Measurements from ENCODE around the gene PGC.
A peak's percentile ranks its signal among the peaks of the same experiment; 100 is the strongest.

PGC gene

GRCh38 chr6:41740366-41741162 is 6.6 kb downstream of the PGC start:
- no peak overlapping the region for H3K4me3 ChIP-seq (ENCODE audit: low read depth, low read length)
- TF ChIP-seq, protein P1, sequence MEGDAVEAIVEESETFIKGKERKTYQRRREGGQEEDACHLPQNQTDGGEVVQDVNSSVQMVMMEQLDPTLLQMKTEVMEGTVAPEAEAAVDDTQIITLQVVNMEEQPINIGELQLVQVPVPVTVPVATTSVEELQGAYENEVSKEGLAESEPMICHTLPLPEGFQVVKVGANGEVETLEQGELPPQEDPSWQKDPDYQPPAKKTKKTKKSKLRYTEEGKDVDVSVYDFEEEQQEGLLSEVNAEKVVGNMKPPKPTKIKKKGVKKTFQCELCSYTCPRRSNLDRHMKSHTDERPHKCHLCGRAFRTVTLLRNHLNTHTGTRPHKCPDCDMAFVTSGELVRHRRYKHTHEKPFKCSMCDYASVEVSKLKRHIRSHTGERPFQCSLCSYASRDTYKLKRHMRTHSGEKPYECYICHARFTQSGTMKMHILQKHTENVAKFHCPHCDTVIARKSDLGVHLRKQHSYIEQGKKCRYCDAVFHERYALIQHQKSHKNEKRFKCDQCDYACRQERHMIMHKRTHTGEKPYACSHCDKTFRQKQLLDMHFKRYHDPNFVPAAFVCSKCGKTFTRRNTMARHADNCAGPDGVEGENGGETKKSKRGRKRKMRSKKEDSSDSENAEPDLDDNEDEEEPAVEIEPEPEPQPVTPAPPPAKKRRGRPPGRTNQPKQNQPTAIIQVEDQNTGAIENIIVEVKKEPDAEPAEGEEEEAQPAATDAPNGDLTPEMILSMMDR (IDR thresholded peaks at IDR 0.05; ENCODE audit: low read depth, low read length): no peak
- no peak for DNase-seq (ENCODE audit: low read depth, low spot score)
- in situ Hi-C loops (cut with HindIII; ENCODE audit: low sequenced_read_pairs): no loop called here

DNA sequence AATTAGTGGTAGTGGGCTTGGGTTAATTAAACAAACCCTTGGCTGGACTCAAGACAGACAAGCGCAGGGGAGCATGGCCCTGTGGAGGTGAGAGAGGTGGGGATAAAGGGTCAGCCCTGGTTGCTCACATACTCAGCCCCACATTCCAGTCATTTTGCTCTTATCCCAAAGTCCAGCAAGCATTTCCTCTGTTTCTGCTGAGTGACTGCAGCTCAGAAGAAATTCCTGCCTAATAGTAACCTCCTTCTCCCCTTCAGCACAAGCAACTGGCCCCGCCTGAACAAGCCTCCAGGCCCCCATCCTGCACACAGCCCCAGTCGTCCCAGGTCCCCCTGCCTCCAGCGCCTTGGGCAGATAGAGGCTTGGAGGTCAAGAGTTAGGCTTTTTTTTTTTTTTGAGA is 8.2 kb downstream of the PGC start:
- DNase-seq (ENCODE audit: low read depth, low spot score): no peak
- in situ Hi-C loops (cut with HindIII; ENCODE audit: low sequenced_read_pairs): no loop called here
- no peak overlapping the region for H3K4me3 ChIP-seq (ENCODE audit: low read depth, low read length)
- TF ChIP-seq, protein P1 (IDR thresholded peaks at IDR 0.05; ENCODE audit: low read depth, low read length): no peak

DNA sequence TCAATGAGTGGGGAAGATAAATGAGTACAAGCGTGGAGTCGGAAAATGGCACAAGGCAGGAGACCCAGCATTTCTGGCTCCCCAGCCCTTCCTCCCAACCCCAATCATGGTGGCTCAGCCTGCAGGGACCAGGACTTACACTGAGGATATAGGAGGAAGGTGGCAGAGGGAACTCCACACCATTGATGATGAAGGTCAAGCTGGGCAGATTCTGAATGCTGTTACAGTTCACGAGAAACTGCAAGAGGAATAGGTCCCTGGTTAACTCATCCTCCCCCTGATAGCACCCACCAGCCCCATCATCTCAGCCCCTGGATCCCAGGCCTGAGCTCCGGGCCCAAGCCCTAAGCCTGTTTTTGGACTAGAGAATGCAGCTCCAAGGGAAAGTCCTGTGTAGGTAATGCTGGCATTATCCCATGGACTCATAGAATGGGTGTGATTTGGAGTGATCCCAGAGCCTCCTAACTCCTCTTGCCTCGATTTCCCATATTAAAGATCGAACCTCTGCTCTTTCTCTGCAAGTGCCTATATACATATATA is 9.5 kb downstream of the PGC start:
- in situ Hi-C loops (cut with HindIII; ENCODE audit: low sequenced_read_pairs): no loop called here
- DNase-seq (ENCODE audit: low read depth, low spot score): no peak
- TF ChIP-seq, protein P1 (IDR thresholded peaks at IDR 0.05; ENCODE audit: low read depth, low read length): no peak
- no peak overlapping the region for H3K4me3 ChIP-seq (ENCODE audit: low read depth, low read length)

GRCh38 chr6:41736800-41737555 is 10.2 kb downstream of the PGC start:
- TF ChIP-seq, protein P1 (IDR thresholded peaks at IDR 0.05; ENCODE audit: low read depth, low read length): no peak
- H3K4me3 ChIP-seq (ENCODE audit: low read depth, low read length): no peak overlapping the region
- in situ Hi-C loops (cut with HindIII; ENCODE audit: low sequenced_read_pairs): no loop called here
- DNase-seq (ENCODE audit: low read depth, low spot score): no peak

DNA sequence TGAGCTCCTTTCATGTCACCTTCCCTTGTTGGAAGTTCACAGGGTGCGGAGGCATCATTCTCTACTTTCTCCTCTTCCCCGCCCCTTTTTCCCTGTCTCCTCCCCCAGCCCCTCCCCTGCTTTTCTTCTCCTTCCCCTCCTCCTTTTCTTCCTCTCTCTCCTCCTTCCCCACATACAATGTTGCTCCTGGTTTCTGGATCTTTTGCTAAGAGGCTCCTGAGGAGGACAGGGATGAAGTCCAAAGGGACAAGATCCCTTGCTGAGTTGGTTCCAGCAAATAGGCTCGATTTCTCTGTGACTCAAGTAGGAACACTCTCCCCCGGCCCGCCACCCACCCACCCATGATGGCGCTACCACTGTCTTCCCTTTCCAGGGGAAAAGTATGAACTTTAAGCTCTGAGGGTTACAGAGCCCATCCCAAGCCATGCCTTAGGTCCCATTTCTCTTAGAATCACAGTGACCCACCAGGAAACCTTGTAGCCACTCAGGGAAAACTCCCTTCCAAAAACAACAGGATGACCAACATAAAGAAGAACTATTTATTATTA is 10.9 kb downstream of the PGC start:
- H3K4me3 ChIP-seq (ENCODE audit: low read depth, low read length): no peak overlapping the region
- DNase-seq (ENCODE audit: low read depth, low spot score): no peak
- TF ChIP-seq, protein P1 (IDR thresholded peaks at IDR 0.05; ENCODE audit: low read depth, low read length): no peak
- in situ Hi-C loops (cut with HindIII; ENCODE audit: low sequenced_read_pairs): no loop called here

- DNase-seq (ENCODE audit: low read depth, low spot score): peak; percentile 88
- H3K4me3 ChIP-seq (ENCODE audit: low read depth, low read length): peak within 1 kb of the TSS; percentile 67
- in situ Hi-C loops (cut with HindIII; ENCODE audit: low sequenced_read_pairs): no loop called here
- TF ChIP-seq, protein P1 (IDR thresholded peaks at IDR 0.05; ENCODE audit: low read depth, low read length): peak; percentile 83
Measured at GRCh38 chr6:41735427-41736185, 11.6 kb downstream of the PGC start, which contains the start of gene TFEB. Gene TFEB (minus strand): TSS chr6:41735608. CDS start chr6:41691213, 44,395 bp downstream.

Data from astrocyte of the spinal cord (primary cell).